ENCODE results near the gene MAT2B. TPM values are rescaled to one million over a fixed set of nuclear protein-coding genes. Genes with fewer than 3 reads are reported as not detected.

The MAT2B gene
- total and polyA plus RNA-seq, 11 donors: 33.8 to 61.6 (median 57.8) TPM

Other genes starting within 250 kb of the MAT2B start
- gene CCNG1, start 68.0 kb upstream of the MAT2B start, total RNA-seq: 100 to 1,000 TPM in 1 of 9 donors, 10 to 100 TPM in 8; 52.3 to 109 (median 78.3) TPM
- gene CCNG1, start 68.0 kb upstream of the MAT2B start, polyA plus RNA-seq: 10 to 100 TPM; 45.5 to 65.3 TPM
- 10 to 100 TPM in 7 of 9 donors, 1 to 10 TPM in 2; 1.6 to 17.1 (median 13.4) TPM for gene NUDCD2, start 45.5 kb upstream of the MAT2B start, total RNA-seq
- gene NUDCD2, start 45.5 kb upstream of the MAT2B start, polyA plus RNA-seq: 1 to 10 TPM; 3.8 to 5.7 TPM
- 1 to 10 TPM in 5 of 9 donors, under 1 TPM in 3, not detected in 1; 0.47 to 6.6 (median 1.3) TPM for gene HMMR, start 45.0 kb upstream of the MAT2B start, total RNA-seq
- gene HMMR, start 45.0 kb upstream of the MAT2B start, polyA plus RNA-seq: under 1 TPM; 0.15 to 0.50 TPM

Measured in heart left ventricle (tissue), 11 donors.